ENCODE data around the gene NDEL1. TPM values are rescaled to one million over a fixed set of nuclear protein-coding genes. Genes with fewer than 3 reads are reported as not detected.

Gene NDEL1
- total and polyA plus RNA-seq, 5 donors from 2014 or later = 45.6 to 240 (median 60.9) TPM

DNA sequence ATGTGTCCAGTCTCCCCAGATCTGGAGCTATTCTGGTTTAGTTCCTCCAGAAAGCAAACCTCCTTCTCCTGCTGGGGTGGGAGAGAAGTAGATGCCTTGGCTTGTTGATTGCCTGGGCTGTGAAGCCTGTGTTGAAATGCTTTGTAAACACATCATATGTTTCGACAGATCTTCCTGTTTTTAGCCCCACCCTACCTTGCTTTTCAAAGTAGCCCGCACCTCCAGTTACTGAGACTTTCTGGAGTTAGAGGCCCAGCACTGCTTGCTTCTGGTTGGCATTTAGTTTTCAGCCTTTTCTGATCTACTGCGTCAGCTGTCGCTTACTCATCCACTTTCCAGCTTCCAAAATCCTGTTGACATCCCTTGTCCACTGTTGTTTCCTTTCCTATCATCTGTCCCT, 17.9 kb upstream of the NDEL1 start:
- Histone ChIP-seq H3K9me3 (ENCODE audit: control insufficient read depth in 2 of 2, low read length in 2 of 2) (no peaks in the 10 kb centered on the region), H3K27me3 (ENCODE audit: control insufficient read depth, insufficient read depth, low read length) (peaks cover 21% of the 10 kb centered on the region), H3K27ac (ENCODE audit: insufficient read depth, low read length, poor library complexity, severe bottlenecking) (no peak overlapping the region), H3K4me1 (ENCODE audit: control insufficient read depth, insufficient read depth, low read length, poor library complexity, severe bottlenecking) (no peaks in the 10 kb centered on the region), H3K4me3 (ENCODE audit: low read depth, low read length) (no peak overlapping the region), H3K36me3 (ENCODE audit: control insufficient read depth, insufficient read depth, low read length) (no peaks in the 10 kb centered on the region)
- peaks cover 0 to 2% (median 0%) of the 10 kb centered on the region in 7 donors for H3K9me3 Mint-ChIP-seq
- no peak overlapping the region for H3K27ac Mint-ChIP-seq
- H3K36me3 Mint-ChIP-seq = no peaks in the 10 kb centered on the region
- H3K27me3 Mint-ChIP-seq = peaks cover 56% of the 10 kb centered on the region
- DNase-seq (no peak), ATAC-seq (ENCODE audit: low read depth in 2 of 2) (no peak)
- no peak overlapping the region for H3K4me3 Mint-ChIP-seq
- peaks cover 0 to 6% (median 2%) of the 10 kb centered on the region in 4 donors for H3K4me1 Mint-ChIP-seq

GRCh38 chr17:8418471-8418870, 17.2 kb upstream of the NDEL1 start:
- no peak for DNase-seq
- Histone ChIP-seq H3K9me3 (ENCODE audit: control insufficient read depth in 2 of 2, low read length in 2 of 2) (no peaks in the 10 kb centered on the region), H3K27me3 (ENCODE audit: control insufficient read depth, insufficient read depth, low read length) (peaks cover 21% of the 10 kb centered on the region), H3K36me3 (ENCODE audit: control insufficient read depth, insufficient read depth, low read length) (no peaks in the 10 kb centered on the region), H3K4me1 (ENCODE audit: control insufficient read depth, insufficient read depth, low read length, poor library complexity, severe bottlenecking) (no peaks in the 10 kb centered on the region), H3K4me3 (ENCODE audit: low read depth, low read length) (no peak overlapping the region), H3K27ac (ENCODE audit: insufficient read depth, low read length, poor library complexity, severe bottlenecking) (no peak overlapping the region)
- Mint-ChIP-seq H3K36me3 (no peaks in the 10 kb centered on the region), H3K4me3 (peak overlapping the region in 1 of 4 donors; percentile 62), H3K4me1 (peaks cover 0 to 1% (median 0%) of the 10 kb centered on the region in 4 donors), H3K27ac (no peak overlapping the region), H3K27me3 (peaks cover 55% of the 10 kb centered on the region), H3K9me3 (peaks cover 0 to 3% (median 0%) of the 10 kb centered on the region in 7 donors)
- ATAC-seq (ENCODE audit: low read depth in 2 of 2) = no peak

- no peak for ATAC-seq (ENCODE audit: low read depth in 2 of 2)
- Mint-ChIP-seq H3K4me1 (no peaks in the 10 kb centered on the region), H3K36me3 (no peaks in the 10 kb centered on the region), H3K4me3 (no peak overlapping the region), H3K9me3 (peaks cover 0 to 3% (median 0%) of the 10 kb centered on the region in 7 donors), H3K27ac (no peak overlapping the region), H3K27me3 (peaks cover 63% of the 10 kb centered on the region)
- no peaks in the 10 kb centered on the region for H3K4me1 ChIP-seq (ENCODE audit: control insufficient read depth, insufficient read depth, low read length, poor library complexity, severe bottlenecking)
- no peaks in the 10 kb centered on the region for H3K36me3 ChIP-seq (ENCODE audit: control insufficient read depth, insufficient read depth, low read length)
- no peak for DNase-seq
- no peaks in the 10 kb centered on the region for H3K9me3 ChIP-seq (ENCODE audit: control insufficient read depth in 2 of 2, low read length in 2 of 2)
- H3K4me3 ChIP-seq (ENCODE audit: low read depth, low read length) = no peak overlapping the region
- no peak overlapping the region for H3K27ac ChIP-seq (ENCODE audit: insufficient read depth, low read length, poor library complexity, severe bottlenecking)
- H3K27me3 ChIP-seq (ENCODE audit: control insufficient read depth, insufficient read depth, low read length) = peaks cover 26% of the 10 kb centered on the region
Measured at GRCh38 chr17:8419305-8419704, 16.4 kb upstream of the NDEL1 start.

GRCh38 chr17:8420041-8420934, 15.4 kb upstream of the NDEL1 start:
- Mint-ChIP-seq H3K4me3 (no peak overlapping the region), H3K27me3 (peaks cover 64% of the 10 kb centered on the region), H3K27ac (no peak overlapping the region), H3K36me3 (no peaks in the 10 kb centered on the region), H3K4me1 (no peaks in the 10 kb centered on the region), H3K9me3 (peaks cover 0 to 3% (median 0%) of the 10 kb centered on the region in 7 donors)
- ATAC-seq (ENCODE audit: low read depth in 2 of 2) (no peak), DNase-seq (no peak)
- Histone ChIP-seq H3K27ac (ENCODE audit: insufficient read depth, low read length, poor library complexity, severe bottlenecking) (no peak overlapping the region), H3K27me3 (ENCODE audit: control insufficient read depth, insufficient read depth, low read length) (peaks cover 26% of the 10 kb centered on the region), H3K4me1 (ENCODE audit: control insufficient read depth, insufficient read depth, low read length, poor library complexity, severe bottlenecking) (no peaks in the 10 kb centered on the region), H3K36me3 (ENCODE audit: control insufficient read depth, insufficient read depth, low read length) (no peaks in the 10 kb centered on the region), H3K9me3 (ENCODE audit: control insufficient read depth in 2 of 2, low read length in 2 of 2) (no peaks in the 10 kb centered on the region), H3K4me3 (ENCODE audit: low read depth, low read length) (no peak overlapping the region)

GRCh38 chr17:8421571-8421970, 14.1 kb upstream of the NDEL1 start:
- Mint-ChIP-seq H3K4me3 (no peak overlapping the region), H3K4me1 (no peaks in the 10 kb centered on the region), H3K27ac (no peak overlapping the region), H3K9me3 (peaks cover 0 to 3% (median 0%) of the 10 kb centered on the region in 7 donors), H3K27me3 (peaks cover 59% of the 10 kb centered on the region), H3K36me3 (no peaks in the 10 kb centered on the region)
- ATAC-seq (ENCODE audit: low read depth in 2 of 2) (no peak), DNase-seq (no peak)
- Histone ChIP-seq H3K4me3 (ENCODE audit: low read depth, low read length) (no peak overlapping the region), H3K27ac (ENCODE audit: insufficient read depth, low read length, poor library complexity, severe bottlenecking) (no peak overlapping the region), H3K4me1 (ENCODE audit: control insufficient read depth, insufficient read depth, low read length, poor library complexity, severe bottlenecking) (no peaks in the 10 kb centered on the region), H3K36me3 (ENCODE audit: control insufficient read depth, insufficient read depth, low read length) (no peaks in the 10 kb centered on the region), H3K9me3 (ENCODE audit: control insufficient read depth in 2 of 2, low read length in 2 of 2) (no peaks in the 10 kb centered on the region), H3K27me3 (ENCODE audit: control insufficient read depth, insufficient read depth, low read length) (peaks cover 26% of the 10 kb centered on the region)

DNA sequence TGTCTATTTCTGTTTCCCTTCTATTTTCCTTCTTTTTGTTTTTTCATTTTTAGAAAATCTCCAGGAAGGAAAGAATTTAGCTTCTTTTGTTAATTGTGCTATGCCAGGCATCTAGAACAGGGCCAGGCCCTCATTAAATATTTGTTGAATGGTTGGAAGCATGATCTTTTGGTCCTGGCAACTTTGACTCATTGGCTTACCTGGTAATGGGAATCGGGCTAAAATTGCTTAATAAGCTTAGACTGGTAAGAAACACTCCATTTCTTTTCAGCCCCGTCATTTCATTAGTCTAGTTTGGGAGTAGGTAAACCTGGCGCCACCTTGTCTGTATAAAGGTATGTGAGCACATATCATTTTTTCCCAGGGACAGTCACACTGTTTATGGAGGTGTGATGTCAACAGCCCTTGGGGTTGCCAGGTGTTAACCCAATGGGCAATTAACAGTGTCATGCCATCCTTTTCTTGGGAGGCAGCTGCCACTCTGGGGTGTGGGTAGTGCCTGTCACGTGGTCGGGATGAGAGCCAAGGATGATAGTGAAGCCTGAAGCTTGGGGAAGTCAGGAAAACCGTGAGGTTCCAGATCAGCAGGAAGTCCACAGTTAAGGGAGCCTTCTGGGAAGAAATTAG, 9.5 kb upstream of the NDEL1 start:
- H3K9me3 ChIP-seq (ENCODE audit: control insufficient read depth in 2 of 2, low read length in 2 of 2) = no peaks in the 10 kb centered on the region
- H3K4me1 Mint-ChIP-seq = no peaks in the 10 kb centered on the region
- no peak for DNase-seq
- no peaks in the 10 kb centered on the region for H3K36me3 Mint-ChIP-seq
- H3K4me1 ChIP-seq (ENCODE audit: control insufficient read depth, insufficient read depth, low read length, poor library complexity, severe bottlenecking) = no peaks in the 10 kb centered on the region
- peak overlapping the region in 1 of 3 donors; percentile 66 for H3K27ac Mint-ChIP-seq
- H3K4me3 ChIP-seq (ENCODE audit: low read depth, low read length) = no peak overlapping the region
- ATAC-seq (ENCODE audit: low read depth in 2 of 2) = no peak
- no peaks in the 10 kb centered on the region for H3K36me3 ChIP-seq (ENCODE audit: control insufficient read depth, insufficient read depth, low read length)
- no peak overlapping the region for H3K27ac ChIP-seq (ENCODE audit: insufficient read depth, low read length, poor library complexity, severe bottlenecking)
- peaks cover 31% of the 10 kb centered on the region for H3K27me3 Mint-ChIP-seq
- peaks cover 5% of the 10 kb centered on the region for H3K27me3 ChIP-seq (ENCODE audit: control insufficient read depth, insufficient read depth, low read length)
- peaks cover 0 to 2% (median 0%) of the 10 kb centered on the region in 7 donors for H3K9me3 Mint-ChIP-seq
- H3K4me3 Mint-ChIP-seq = no peak overlapping the region

GRCh38 chr17:8426802-8427201, 8.9 kb upstream of the NDEL1 start:
- no peaks in the 10 kb centered on the region for H3K36me3 Mint-ChIP-seq
- no peaks in the 10 kb centered on the region for H3K4me1 Mint-ChIP-seq
- Histone ChIP-seq H3K27ac (ENCODE audit: insufficient read depth, low read length, poor library complexity, severe bottlenecking) (no peak overlapping the region), H3K4me3 (ENCODE audit: low read depth, low read length) (no peak overlapping the region), H3K4me1 (ENCODE audit: control insufficient read depth, insufficient read depth, low read length, poor library complexity, severe bottlenecking) (no peaks in the 10 kb centered on the region), H3K36me3 (ENCODE audit: control insufficient read depth, insufficient read depth, low read length) (no peaks in the 10 kb centered on the region), H3K9me3 (ENCODE audit: control insufficient read depth in 2 of 2, low read length in 2 of 2) (no peaks in the 10 kb centered on the region), H3K27me3 (ENCODE audit: control insufficient read depth, insufficient read depth, low read length) (peaks cover 5% of the 10 kb centered on the region)
- DNase-seq (no peak), ATAC-seq (ENCODE audit: low read depth in 2 of 2) (no peak)
- H3K9me3 Mint-ChIP-seq = peaks cover 0 to 2% (median 0%) of the 10 kb centered on the region in 7 donors
- no peak overlapping the region for H3K4me3 Mint-ChIP-seq
- H3K27me3 Mint-ChIP-seq = peaks cover 29% of the 10 kb centered on the region
- peak overlapping the region in 1 of 3 donors; percentile 66 for H3K27ac Mint-ChIP-seq
